ENCODE data around the gene MPP2.
"Not testable (repeated sequence)": the region's sequence is repeated elsewhere in the genome, so short reads cannot be mapped to it uniquely, and the experiment has no call there.

MPP2 gene

GRCh38 chr17:43927929-43928328, 20.6 kb upstream of the MPP2 start:
- not testable (repeated sequence) for DNase-seq

GRCh38 chr17:43927060-43927864, 19.9 kb upstream of the MPP2 start:
- DNase-seq: no peak

- DNase-seq: no peak
Observed at GRCh38 chr17:43924558-43924957, 17.2 kb upstream of the MPP2 start.

DNA sequence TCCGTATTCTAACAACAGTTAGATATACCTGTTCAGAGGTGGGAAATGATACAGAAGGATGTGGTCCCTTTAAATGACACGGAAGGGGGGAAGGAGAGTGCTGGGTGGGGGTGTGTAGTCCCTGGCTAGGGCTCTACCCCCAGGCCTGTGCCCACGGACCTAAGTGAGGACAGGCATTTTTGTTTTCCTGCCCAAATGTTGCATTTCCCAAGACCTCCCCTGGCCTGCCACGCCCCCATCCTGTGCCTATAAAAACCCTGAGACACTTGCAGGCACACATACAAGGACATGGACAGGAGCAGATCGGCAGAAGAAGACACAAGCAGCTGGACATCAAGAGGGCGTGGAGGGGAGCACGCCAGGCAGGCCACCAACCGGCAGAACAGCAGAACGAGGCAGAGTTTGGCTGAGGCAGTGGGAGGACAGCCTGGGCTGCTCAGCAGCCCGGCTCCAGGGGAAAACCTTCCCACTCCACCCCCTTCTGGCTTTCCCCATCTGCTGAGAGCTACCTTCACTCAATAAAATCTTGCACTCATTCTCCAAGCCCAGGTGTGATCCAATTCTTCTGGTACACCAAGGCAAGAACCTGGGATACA, 13.3 kb upstream of the MPP2 start:
- no peak for DNase-seq

GRCh38 chr17:43918026-43918389, 10.7 kb upstream of the MPP2 start:
- no peak for DNase-seq

GRCh38 chr17:43917348-43918025, 10.2 kb upstream of the MPP2 start:
- DNase-seq: no peak

GRCh38 chr17:43917016-43917347, 9.6 kb upstream of the MPP2 start:
- DNase-seq: no peak

- DNase-seq: no peak
Observed at GRCh38 chr17:43916385-43916784, 9.0 kb upstream of the MPP2 start.

DNA sequence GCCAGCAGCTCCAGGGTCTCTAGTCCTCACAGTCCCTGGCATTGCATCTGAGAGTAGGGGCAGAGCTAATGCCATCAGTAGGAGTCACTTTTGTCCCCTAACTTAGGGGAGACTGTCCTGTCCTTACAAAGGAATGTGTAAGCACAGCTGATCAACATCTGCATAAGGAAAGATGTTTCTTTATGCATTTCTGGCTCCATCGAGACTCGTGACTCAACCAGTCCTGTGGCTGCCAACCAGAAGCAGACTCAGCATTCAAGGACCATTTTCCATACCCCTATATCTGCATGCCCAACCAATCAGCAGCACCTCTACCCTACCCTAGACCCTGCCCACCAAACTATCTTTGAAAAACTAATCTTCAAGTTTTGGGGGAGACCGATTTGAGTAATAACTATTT, 8.2 kb upstream of the MPP2 start:
- DNase-seq: no peak

DNA sequence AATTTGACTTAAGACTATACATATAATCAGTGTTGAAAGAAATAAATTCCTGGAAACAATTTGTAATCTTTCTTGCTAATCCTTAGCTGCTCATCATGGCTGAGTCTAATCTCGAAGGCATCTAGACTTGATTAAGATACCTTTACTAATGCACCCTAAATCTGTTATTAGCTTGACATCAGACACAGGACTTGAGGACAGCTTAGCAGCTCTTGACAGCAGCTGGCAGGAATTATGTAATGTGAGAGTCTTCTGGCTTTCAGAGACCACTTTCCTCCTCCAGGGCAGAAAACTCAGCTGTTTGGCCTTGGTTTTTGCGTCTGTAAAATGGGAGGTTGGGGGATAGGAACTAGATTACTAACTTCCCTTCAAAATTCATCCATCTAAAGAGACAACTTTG, 7.1 kb upstream of the MPP2 start:
- DNase-seq: no peak

GRCh38 chr17:43913584-43913983, 6.2 kb upstream of the MPP2 start:
- DNase-seq: no peak

- DNase-seq: no peak
Observed at GRCh38 chr17:43912635-43913304, 5.4 kb upstream of the MPP2 start.

DNA sequence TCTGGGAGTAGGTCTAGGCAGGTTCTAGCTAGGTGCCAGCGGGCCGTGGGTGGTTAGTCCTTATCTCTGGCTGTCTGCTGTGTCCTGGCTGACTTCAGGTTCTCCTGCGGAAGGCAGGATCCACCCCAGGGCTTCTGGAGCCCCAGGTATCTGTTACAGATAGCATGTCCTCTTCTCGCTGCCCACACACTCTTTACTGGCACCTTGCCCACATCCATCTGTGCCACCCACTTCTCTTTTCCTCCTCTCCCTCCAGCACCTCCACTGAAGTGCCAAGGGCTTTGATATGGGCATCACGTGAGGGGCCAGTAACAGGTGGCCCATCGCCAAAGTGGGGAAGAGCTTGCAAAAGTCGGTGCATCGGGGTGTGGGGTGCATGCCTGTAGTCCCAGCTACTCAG, 4.6 kb upstream of the MPP2 start:
- DNase-seq: no peak

DNA sequence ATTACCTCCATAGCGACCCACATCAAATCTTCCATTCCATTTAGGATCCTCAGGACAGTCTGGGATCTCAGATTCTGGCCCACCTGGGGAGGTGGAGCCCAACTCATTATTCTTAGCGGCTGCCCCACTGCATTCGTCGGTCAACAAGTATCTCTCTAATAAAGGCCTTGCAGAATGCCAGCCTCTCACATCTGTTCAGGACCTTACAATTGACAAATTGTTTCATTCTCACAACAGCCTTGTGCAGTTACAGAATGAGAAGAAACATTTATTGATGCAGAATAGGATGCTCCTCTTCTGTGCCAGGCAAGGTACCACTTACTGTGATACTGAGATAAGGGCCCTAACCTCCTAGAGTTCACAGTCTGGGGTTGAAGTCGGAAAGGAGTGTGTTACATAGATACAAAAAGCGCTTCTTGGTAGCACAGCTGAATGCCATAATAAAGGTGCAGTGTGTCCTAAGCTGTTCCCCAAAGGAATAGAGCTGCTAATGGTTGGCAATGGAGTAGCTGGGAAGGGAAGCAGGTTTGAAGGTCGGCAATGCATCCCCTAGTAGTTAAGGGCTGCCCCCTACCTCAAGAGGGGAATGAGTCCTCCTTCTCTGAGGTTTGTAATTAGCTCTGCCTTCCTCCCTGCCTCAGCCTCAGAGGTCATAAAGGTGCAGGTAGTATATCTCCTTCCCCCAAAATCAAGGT, 2.3 kb upstream of the MPP2 start:
- DNase-seq: no peak

GRCh38 chr17:43907998-43908721, 824 bp upstream of the MPP2 start:
- DNase-seq: peak; percentile 7

- no peak for DNase-seq
Observed at GRCh38 chr17:43906951-43907424, 348 bp downstream of the MPP2 start.

GRCh38 chr17:43905985-43906852, 1.1 kb downstream of the MPP2 start:
- DNase-seq: no peak

GRCh38 chr17:43905400-43905984, 1.8 kb downstream of the MPP2 start:
- no peak for DNase-seq

GRCh38 chr17:43901861-43902589, 5.3 kb downstream of the MPP2 start:
- no peak for DNase-seq
